Lower leg skin (tissue), 3 donors: ENCODE measurements around the gene NPAS1.

Experiments
- POLR2A ChIP-seq, 2 donors: fragments of 450-650 bp; IDR thresholded peaks; one replicate each; pipeline ENCODE4 v1.6.1; 2016 to 2017; ENCODE audit warnings: antibody characterized with exemption in 2 of 2, mild to moderate bottlenecking in 1 of 2, moderate library complexity in 1 of 2
- TF ChIP-seq, protein P1 (sequence below), 3 donors: fragments of 450-650 bp; IDR thresholded peaks; one replicate each; pipeline ENCODE4 v1.5.1; 2016; ENCODE audit warnings: antibody characterized with exemption in 3 of 3, mild to moderate bottlenecking in 3 of 3, moderate library complexity in 2 of 3

DNA sequence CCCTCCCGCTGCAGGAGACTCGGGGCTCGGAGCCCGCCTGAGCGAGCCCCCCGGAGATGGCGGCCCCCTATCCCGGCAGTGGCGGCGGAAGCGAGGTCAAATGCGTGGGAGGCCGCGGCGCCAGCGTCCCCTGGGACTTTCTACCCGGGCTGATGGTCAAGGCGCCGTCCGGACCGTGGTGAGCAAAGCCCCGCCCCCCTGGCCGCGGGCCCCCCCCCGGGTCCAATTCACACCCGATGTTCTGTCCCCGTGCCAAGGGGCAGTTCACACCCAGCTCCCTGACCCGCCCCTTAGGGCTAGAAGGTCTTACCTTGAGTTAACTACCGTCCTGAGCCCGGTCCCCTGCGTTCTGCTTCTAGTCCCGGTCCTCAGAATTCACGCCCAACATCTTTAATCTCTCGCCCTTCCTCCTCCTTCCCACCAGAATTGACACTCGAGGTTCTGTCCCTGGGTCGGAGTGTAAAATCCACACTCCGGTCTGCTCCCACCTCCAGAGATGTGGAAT is 1.4 kb downstream of the NPAS1 start:
- TF ChIP-seq, protein P1, sequence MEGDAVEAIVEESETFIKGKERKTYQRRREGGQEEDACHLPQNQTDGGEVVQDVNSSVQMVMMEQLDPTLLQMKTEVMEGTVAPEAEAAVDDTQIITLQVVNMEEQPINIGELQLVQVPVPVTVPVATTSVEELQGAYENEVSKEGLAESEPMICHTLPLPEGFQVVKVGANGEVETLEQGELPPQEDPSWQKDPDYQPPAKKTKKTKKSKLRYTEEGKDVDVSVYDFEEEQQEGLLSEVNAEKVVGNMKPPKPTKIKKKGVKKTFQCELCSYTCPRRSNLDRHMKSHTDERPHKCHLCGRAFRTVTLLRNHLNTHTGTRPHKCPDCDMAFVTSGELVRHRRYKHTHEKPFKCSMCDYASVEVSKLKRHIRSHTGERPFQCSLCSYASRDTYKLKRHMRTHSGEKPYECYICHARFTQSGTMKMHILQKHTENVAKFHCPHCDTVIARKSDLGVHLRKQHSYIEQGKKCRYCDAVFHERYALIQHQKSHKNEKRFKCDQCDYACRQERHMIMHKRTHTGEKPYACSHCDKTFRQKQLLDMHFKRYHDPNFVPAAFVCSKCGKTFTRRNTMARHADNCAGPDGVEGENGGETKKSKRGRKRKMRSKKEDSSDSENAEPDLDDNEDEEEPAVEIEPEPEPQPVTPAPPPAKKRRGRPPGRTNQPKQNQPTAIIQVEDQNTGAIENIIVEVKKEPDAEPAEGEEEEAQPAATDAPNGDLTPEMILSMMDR (IDR thresholded peaks at IDR 0.05) = no peak
- TF ChIP-seq POLR2A (IDR thresholded peaks at IDR 0.05) = no peak
